ENCODE measurements around the gene IMMP2L. TPM values are rescaled to one million over a fixed set of nuclear protein-coding genes. Genes with fewer than 3 reads are reported as not detected.

Gene IMMP2L
- total RNA-seq, 1 donor from 2014 or later = 31.9 TPM

DNA sequence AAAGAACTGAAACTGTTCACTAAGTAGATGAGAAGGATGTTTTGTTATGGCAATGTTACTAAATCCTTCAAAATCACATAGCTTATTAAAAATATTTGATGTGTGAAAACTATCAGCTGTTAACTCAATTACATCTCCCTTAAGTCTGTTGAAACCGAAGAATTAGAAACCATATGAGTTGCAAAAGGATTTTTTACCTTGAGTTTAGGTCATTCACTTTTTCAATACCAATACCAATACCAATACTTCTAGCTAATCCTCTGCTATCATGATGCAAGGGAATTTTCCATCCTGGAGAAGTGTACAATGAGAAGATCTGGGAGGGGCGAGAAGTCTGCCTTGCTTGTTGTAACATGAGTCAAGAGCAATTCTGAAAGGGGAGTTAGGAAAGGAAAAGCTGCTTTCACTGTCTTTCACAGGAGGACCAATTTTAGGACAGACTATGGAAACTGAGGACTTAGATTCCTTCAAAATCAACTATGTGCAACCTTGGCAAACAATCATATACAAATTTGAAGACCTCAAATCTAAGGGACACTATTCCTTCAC is 199.7 kb downstream of the IMMP2L start:
- Mint-ChIP-seq H3K9me3 (no peaks in the 10 kb centered on the region), H3K27ac (no peak overlapping the region), H3K4me3 (no peak overlapping the region), H3K4me1 (no peaks in the 10 kb centered on the region), H3K36me3 (ENCODE audit: low read depth) (peaks cover 1% of the 10 kb centered on the region), H3K27me3 (no peaks in the 10 kb centered on the region)
- DNase-seq = no peak
- intact Hi-C loops (cut with micrococcal nuclease) = no loop called here
- CTCF ChIA-PET = no interaction called here
- TF ChIP-seq CTCF (IDR thresholded peaks at IDR 0.05) = no peak
- no peak for ATAC-seq (ENCODE audit: low read depth)
- POLR2A ChIA-PET = no interaction called here

DNA sequence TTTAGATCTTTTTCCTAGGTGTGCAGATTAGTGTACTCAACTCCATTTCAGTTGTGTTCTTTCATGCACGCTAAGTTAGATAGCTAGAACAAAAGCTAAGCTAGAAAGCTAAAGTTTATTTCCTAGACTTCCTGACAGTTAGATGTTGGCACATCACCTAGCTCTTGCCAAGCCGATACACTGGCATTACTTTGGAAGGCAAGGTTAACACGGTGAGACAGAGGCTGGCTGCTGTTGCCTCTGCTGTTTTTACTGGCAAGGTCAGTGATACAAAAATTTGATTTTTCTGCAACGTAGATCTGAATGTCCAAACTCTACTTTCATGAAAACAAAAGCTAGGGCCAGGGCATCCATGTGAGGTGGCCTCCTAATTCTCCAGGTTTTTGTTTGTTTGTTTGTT is 203.4 kb downstream of the IMMP2L start:
- ATAC-seq (ENCODE audit: low read depth) = no peak
- H3K4me3 Mint-ChIP-seq = no peak overlapping the region
- H3K9me3 Mint-ChIP-seq = no peaks in the 10 kb centered on the region
- no peak for TF ChIP-seq CTCF (IDR thresholded peaks at IDR 0.05)
- ChIA-PET POLR2A (no interaction called here), CTCF (no interaction called here)
- no peaks in the 10 kb centered on the region for H3K36me3 Mint-ChIP-seq (ENCODE audit: low read depth)
- no peak for DNase-seq
- no peak overlapping the region for H3K27ac Mint-ChIP-seq
- no peaks in the 10 kb centered on the region for H3K27me3 Mint-ChIP-seq
- no peaks in the 10 kb centered on the region for H3K4me1 Mint-ChIP-seq
- intact Hi-C loops (cut with micrococcal nuclease) = no loop called here

GRCh38 chr7:111357691-111358090 is 204.6 kb downstream of the IMMP2L start:
- no peak for DNase-seq
- CTCF ChIA-PET = no interaction called here
- Mint-ChIP-seq H3K4me1 (no peaks in the 10 kb centered on the region), H3K36me3 (ENCODE audit: low read depth) (no peaks in the 10 kb centered on the region), H3K9me3 (no peaks in the 10 kb centered on the region), H3K27ac (no peak overlapping the region), H3K27me3 (no peaks in the 10 kb centered on the region), H3K4me3 (no peak overlapping the region)
- TF ChIP-seq CTCF (IDR thresholded peaks at IDR 0.05) = no peak
- no peak for ATAC-seq (ENCODE audit: low read depth)
- intact Hi-C loops (cut with micrococcal nuclease) = no loop called here
- POLR2A ChIA-PET = no interaction called here

GRCh38 chr7:111356941-111357340 is 205.4 kb downstream of the IMMP2L start:
- no peak for ATAC-seq (ENCODE audit: low read depth)
- TF ChIP-seq CTCF (IDR thresholded peaks at IDR 0.05) = no peak
- ChIA-PET POLR2A (no interaction called here), CTCF (no interaction called here)
- H3K36me3 Mint-ChIP-seq (ENCODE audit: low read depth) = no peaks in the 10 kb centered on the region
- H3K27ac Mint-ChIP-seq = no peak overlapping the region
- H3K4me3 Mint-ChIP-seq = no peak overlapping the region
- no peaks in the 10 kb centered on the region for H3K4me1 Mint-ChIP-seq
- no peak for DNase-seq
- intact Hi-C loops (cut with micrococcal nuclease) = no loop called here
- H3K9me3 Mint-ChIP-seq = no peaks in the 10 kb centered on the region
- no peaks in the 10 kb centered on the region for H3K27me3 Mint-ChIP-seq

DNA sequence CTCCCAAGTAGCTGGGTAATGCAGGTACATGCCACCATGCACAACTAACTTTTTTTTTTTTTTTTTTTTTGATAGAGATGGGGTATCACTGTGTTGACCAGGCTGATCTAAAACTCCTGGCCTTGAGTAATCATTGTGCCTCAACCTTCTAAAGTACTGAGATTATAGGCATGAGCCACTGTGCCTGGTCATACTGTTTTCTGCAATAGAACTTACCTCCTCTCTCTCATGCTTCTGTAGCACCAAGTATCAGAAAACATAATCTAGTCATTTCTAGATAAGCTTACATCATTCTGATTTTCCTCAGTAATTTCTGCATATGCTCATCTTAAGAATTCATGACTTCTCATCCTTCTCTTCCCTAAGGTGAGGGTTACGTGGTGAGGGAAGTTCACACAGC is 210.0 kb downstream of the IMMP2L start:
- Mint-ChIP-seq H3K36me3 (ENCODE audit: low read depth) (peaks cover 2% of the 10 kb centered on the region), H3K9me3 (no peaks in the 10 kb centered on the region), H3K4me1 (no peaks in the 10 kb centered on the region), H3K27me3 (no peaks in the 10 kb centered on the region), H3K27ac (no peak overlapping the region), H3K4me3 (no peak overlapping the region)
- DNase-seq = no peak
- no peak for TF ChIP-seq CTCF (IDR thresholded peaks at IDR 0.05)
- POLR2A ChIA-PET = no interaction called here
- no peak for ATAC-seq (ENCODE audit: low read depth)
- intact Hi-C loops (cut with micrococcal nuclease) = no loop called here
- CTCF ChIA-PET = no interaction called here
